DOHH2 (cell line): ENCODE results near the gene UBE2A.

ENCODE experiments used
- H3F3A ChIP-seq: fragments of 200-600 bp; sonication (generic), shearing (Covaris generic); 2 replicates; pipeline ENCODE4 v1.6.0; 2016; ENCODE audit warnings: antibody characterized with exemption, mild to moderate bottlenecking; ENCODE audit not compliant: control insufficient read depth, insufficient read depth
- H3K27ac ChIP-seq: fragments of 200-600 bp; sonication (generic); 2 replicates; pipeline ENCODE4 v1.5.1; 2014; ENCODE audit warnings: low read depth, mild to moderate bottlenecking, low read length, moderate library complexity
- H3K27me3 ChIP-seq: fragments of 200-600 bp; sonication (generic); 2 replicates; pipeline ENCODE4 v1.6.1; 2014; ENCODE audit warnings: mild to moderate bottlenecking, low read length, mixed read lengths; ENCODE audit not compliant: control insufficient read depth
- H3K36me3 ChIP-seq: fragments of 200-600 bp; sonication (generic); 2 replicates; pipeline ENCODE4 v1.6.1; 2014; ENCODE audit warnings: mild to moderate bottlenecking, low read length, moderate library complexity, mixed read lengths; ENCODE audit not compliant: control insufficient read depth
- H3K4me1 ChIP-seq: fragments of 200-600 bp; sonication (generic); 2 replicates; pipeline ENCODE4 v1.6.1; 2014; ENCODE audit warnings: mild to moderate bottlenecking, low read length, mixed read lengths; ENCODE audit not compliant: control insufficient read depth
- H3K4me2 ChIP-seq: fragments of 200-600 bp; sonication (generic); 2 replicates; pipeline ENCODE4 v1.6.0; 2014; ENCODE audit warnings: mild to moderate bottlenecking, low read length, moderate library complexity
- H3K4me3 ChIP-seq: fragments of 200-600 bp; sonication (generic); 2 replicates; pipeline ENCODE4 v1.5.1; 2014; ENCODE audit warnings: mild to moderate bottlenecking, low read length, mixed read lengths
- H3K79me2 ChIP-seq: fragments of 200-600 bp; sonication (generic); 2 replicates; pipeline ENCODE4 v1.6.1; 2014; ENCODE audit warnings: mild to moderate bottlenecking, low read length, mixed read lengths; ENCODE audit not compliant: control insufficient read depth
- H3K9me2 ChIP-seq: fragments of 200-600 bp; sonication (generic); replicated peaks from 2 replicates; pipeline ENCODE4 v1.6.1; 2014; ENCODE audit warnings: mild to moderate bottlenecking, low read length, mixed read lengths; ENCODE audit not compliant: control insufficient read depth
- H3K9me3 ChIP-seq: fragments of 200-600 bp; sonication (generic); 2 replicates; pipeline ENCODE4 v1.6.1; 2014; ENCODE audit warnings: antibody characterized with exemption, low read length, mixed read lengths; ENCODE audit not compliant: control insufficient read depth, insufficient read depth
- H4K20me1 ChIP-seq: fragments of 200-600 bp; sonication (generic); 2 replicates; pipeline ENCODE4 v1.6.0; 2014; ENCODE audit warnings: low read depth, mild to moderate bottlenecking, antibody characterized with exemption, low read length, moderate library complexity; ENCODE audit not compliant: control insufficient read depth, insufficient read depth
- CTCF ChIP-seq: fragments of 200-600 bp; sonication (generic); IDR thresholded peaks from one replicate; pipeline ENCODE4 v1.5.1; 2014; ENCODE audit warnings: antibody characterized with exemption, mild to moderate bottlenecking, low read depth, low read length; ENCODE audit not compliant: poor library complexity, severe bottlenecking
- EZH2phosphoT487 ChIP-seq: fragments of 200-600 bp; sonication (generic); IDR thresholded peaks from 2 replicates; pipeline ENCODE4 v1.6.1; 2017; ENCODE audit warnings: borderline replicate concordance, mild to moderate bottlenecking, antibody characterized with exemption, low read length, moderate library complexity, mixed read lengths

Gene UBE2A

GRCh38 chrX:119625843-119626242 lies 51.5 kb downstream of the UBE2A start:
- Histone ChIP-seq H3K79me2 (no peaks in the 10 kb centered on the region), H3K27me3 (no peaks in the 10 kb centered on the region), H3K27ac (no peak overlapping the region), H3K9me3 (no peaks in the 10 kb centered on the region), H3F3A (no peaks in the 10 kb centered on the region), H3K4me3 (no peak overlapping the region), H3K4me1 (peaks cover 4% of the 10 kb centered on the region), H3K36me3 (peaks cover 42% of the 10 kb centered on the region), H4K20me1 (no peaks in the 10 kb centered on the region), H3K9me2 (no peaks in the 10 kb centered on the region), H3K4me2 (no peak overlapping the region)
- TF ChIP-seq EZH2phosphoT487 (no peak), CTCF (no peak)
